Prostate gland (tissue), 2 donors: ENCODE data around the gene KCNJ6.

Source experiments
- CTCF ChIP-seq, 4 experiments: fragments of 200-600 bp in 2 of 4; fragments of 450-650 bp in 2 of 4; sonication (generic) in 2 of 4; IDR thresholded peaks; 1 replicate in 3 of 4; 2 replicates in 1 of 4; pipeline ENCODE4 v1.5.1; 2016 to 2019; ENCODE audit warnings: antibody characterized with exemption in 4 of 4, mild to moderate bottlenecking in 2 of 4, moderate library complexity in 2 of 4
- POLR2AphosphoS5 ChIP-seq: sonication (generic); formaldehyde crosslinking; IDR thresholded peaks from one replicate; pipeline ENCODE4 v1.6.1; 2017; ENCODE audit warnings: antibody characterized with exemption

DNA sequence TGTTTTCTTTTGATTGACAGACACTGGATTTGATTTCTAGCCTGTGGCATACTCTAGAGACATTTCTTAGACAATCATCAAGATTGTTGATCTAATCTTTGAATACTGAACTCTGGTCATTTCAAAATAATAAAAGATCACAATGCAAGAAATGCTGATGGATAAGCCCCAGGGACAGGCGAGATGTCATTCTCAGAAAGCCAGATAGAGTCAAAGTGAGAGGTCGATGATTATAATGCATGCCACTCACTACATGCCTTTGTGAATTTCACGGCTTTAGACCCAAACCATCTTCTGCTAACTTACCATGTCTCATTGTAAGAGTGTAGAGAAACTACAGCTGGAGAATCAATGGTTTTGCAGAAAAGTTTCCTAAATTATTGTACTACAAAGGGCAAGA lies 292.6 kb downstream of the KCNJ6 start:
- TF ChIP-seq CTCF (IDR thresholded peaks at IDR 0.05) (no peak), POLR2AphosphoS5 (no peak)
